Mammary epithelial cell (primary cell): ENCODE data around the gene USP17L28.
"Not testable (repeated sequence)": the region's sequence is repeated elsewhere in the genome, so short reads cannot be mapped to it uniquely, and the experiment has no call there.

Experiments used
- CTCF ChIP-seq, 2 donors: IDR thresholded peaks in 1 of 2; conservative IDR thresholded peaks in 1 of 2; 2 replicates each; pipeline ENCODE4 v1.5.1; 2011 to 2012; ENCODE audit warnings: inconsistent platforms in 2 of 2, low read length in 2 of 2, mild to moderate bottlenecking in 2 of 2, control low read depth in 1 of 2, low read depth in 1 of 2; ENCODE audit not compliant: insufficient read depth in 1 of 2; ENCODE audit errors: extremely low read depth in 1 of 2
- EZH2 ChIP-seq: IDR thresholded peaks from 2 replicates; pipeline ENCODE4 v1.6.1; 2012; ENCODE audit warnings: low read length, inconsistent platforms, borderline replicate concordance

- not testable (repeated sequence) for TF ChIP-seq CTCF (conservative IDR thresholded peaks at IDR 0.05 in 1 of 2, IDR thresholded peaks at IDR 0.05 in 1 of 2; ENCODE audit: extremely low read depth in 1 of 2, insufficient read depth in 1 of 2, low read depth in 1 of 2, low read length in 2 of 2); EZH2
Measured at GRCh38 chr4:9389001-9389400, 40.3 kb downstream of the USP17L28 start.
